WTC11 (cell line): ENCODE results near the gene LAMB4. TPM values are rescaled to one million over a fixed set of nuclear protein-coding genes. Genes with fewer than 3 reads are reported as not detected.

Experiments used
- ATAC-seq: fragments of 200-7000 bp; cut with Tn5 transposase; 2 replicates; pipeline ENCODE4 v1.10.0; 2021; ENCODE audit warnings: mild to moderate bottlenecking, moderate library complexity
- CTCF ChIA-PET: fragments of 300-600 bp; sonication (Branson Sonifier 250); formaldehyde crosslinking; loops from one replicate; lab custom pipeline; 2021; ENCODE audit warnings: antibody characterized with exemption; lab: Charles Lee
- POLR2A ChIA-PET: fragments of 350-600 bp; sonication (Branson Sonifier 250); formaldehyde crosslinking; loops from one replicate; lab custom pipeline; 2021; ENCODE audit warnings: antibody characterized with exemption; lab: Charles Lee
- DNase-seq: peaks from one replicate; pipeline ENCODE4 v3.0.0; 2021; ENCODE audit warnings: low spot score
- H3K27ac Mint-ChIP-seq: 2 replicates; pipeline ENCODE4 v1.8.0; 2021; ENCODE audit warnings: mixed read lengths
- H3K27me3 Mint-ChIP-seq: 2 replicates; pipeline ENCODE4 v1.8.0; 2021; ENCODE audit warnings: low read depth, mild to moderate bottlenecking, moderate library complexity, mixed read lengths
- H3K36me3 Mint-ChIP-seq: 2 replicates; pipeline ENCODE4 v1.8.0; 2021; ENCODE audit warnings: mixed read lengths
- H3K4me1 Mint-ChIP-seq: 2 replicates; pipeline ENCODE4 v1.8.0; 2022; ENCODE audit warnings: mixed read lengths
- H3K4me3 Mint-ChIP-seq: 2 replicates; pipeline ENCODE4 v1.8.0; 2021; ENCODE audit warnings: mild to moderate bottlenecking, moderate library complexity, mixed read lengths
- H3K9me3 Mint-ChIP-seq: 2 replicates; pipeline ENCODE4 v1.8.0; 2021; ENCODE audit warnings: mixed read lengths
- CBFB ChIP-seq: sonication (generic); formaldehyde crosslinking; IDR thresholded peaks from 2 replicates; pipeline ENCODE4 v1.8.1; 2022; ENCODE audit warnings: mild to moderate bottlenecking, low read depth, missing genetic modification reagents
- JAZF1 ChIP-seq: fragments of 250-450 bp; sonication (Bioruptor Pico); IDR thresholded peaks from 2 replicates; pipeline ENCODE4 v1.9.0; 2021; ENCODE audit warnings: moderate library complexity, mild to moderate bottlenecking, inconsistent platforms
- NFYB ChIP-seq: sonication (generic); formaldehyde crosslinking; conservative IDR thresholded peaks from 2 replicates; pipeline ENCODE4 v1.8.0; 2022; ENCODE audit warnings: low read depth, missing genetic modification reagents
- NR2C2 ChIP-seq: sonication (generic); formaldehyde crosslinking; IDR thresholded peaks from 2 replicates; pipeline ENCODE4 v1.8.0; 2022; ENCODE audit warnings: mild to moderate bottlenecking, missing genetic modification reagents
- NR3C1 ChIP-seq: sonication (generic); formaldehyde crosslinking; conservative IDR thresholded peaks from 2 replicates; pipeline ENCODE4 v1.8.1; 2023; ENCODE audit warnings: low read depth, mild to moderate bottlenecking, missing genetic modification reagents
- PRRX2 ChIP-seq: fragments of 250-450 bp; sonication (Bioruptor Pico); IDR thresholded peaks from 2 replicates; pipeline ENCODE4 v1.8.0; 2021; ENCODE audit warnings: mild to moderate bottlenecking
- SMAD4 ChIP-seq: sonication (generic); formaldehyde crosslinking; IDR thresholded peaks from 2 replicates; pipeline ENCODE4 v1.8.0; 2022; ENCODE audit warnings: mild to moderate bottlenecking, missing genetic modification reagents
- ZNF138 ChIP-seq: sonication (generic); formaldehyde crosslinking; conservative IDR thresholded peaks from 2 replicates; pipeline ENCODE4 v1.8.1; 2022; ENCODE audit warnings: mild to moderate bottlenecking, moderate library complexity, missing genetic modification reagents
- total RNA-seq: library from RNA; stranded (reverse); gene quantifications from 3 replicates; pipeline ENCODE4 v1.2.3, GENCODE V29; 2021
- TF ChIP-seq, protein P1 (sequence below): sonication (generic); formaldehyde crosslinking; IDR thresholded peaks from 2 replicates; pipeline ENCODE4 v1.8.0; 2023; ENCODE audit warnings: mild to moderate bottlenecking, missing genetic modification reagents
- TF ChIP-seq, protein P2 (sequence below): sonication (generic); formaldehyde crosslinking; IDR thresholded peaks from 2 replicates; pipeline ENCODE4 v1.8.0; 2022; ENCODE audit warnings: mild to moderate bottlenecking, missing genetic modification reagents
- TF ChIP-seq, protein P3 (sequence below): sonication (generic); formaldehyde crosslinking; IDR thresholded peaks from 2 replicates; pipeline ENCODE4 v1.8.1; 2022; ENCODE audit warnings: mild to moderate bottlenecking, moderate library complexity, missing genetic modification reagents
- TF ChIP-seq, protein P4 (sequence below): fragments of 200-600 bp; IDR thresholded peaks from 2 replicates; pipeline ENCODE4 v1.8.0; 2022; ENCODE audit warnings: antibody characterized with exemption
- TF ChIP-seq, protein P5 (sequence below): sonication (generic); formaldehyde crosslinking; IDR thresholded peaks from 2 replicates; pipeline ENCODE4 v1.8.1; 2022; ENCODE audit warnings: missing genetic modification reagents, borderline replicate concordance
- TF ChIP-seq, protein P6 (sequence below): sonication (generic); formaldehyde crosslinking; IDR thresholded peaks from 2 replicates; pipeline ENCODE4 v1.8.1; 2023; ENCODE audit warnings: mild to moderate bottlenecking, missing genetic modification reagents, moderate library complexity

Gene LAMB4
- total RNA-seq, 1 experiment from 2014 or later, result not detected

DNA sequence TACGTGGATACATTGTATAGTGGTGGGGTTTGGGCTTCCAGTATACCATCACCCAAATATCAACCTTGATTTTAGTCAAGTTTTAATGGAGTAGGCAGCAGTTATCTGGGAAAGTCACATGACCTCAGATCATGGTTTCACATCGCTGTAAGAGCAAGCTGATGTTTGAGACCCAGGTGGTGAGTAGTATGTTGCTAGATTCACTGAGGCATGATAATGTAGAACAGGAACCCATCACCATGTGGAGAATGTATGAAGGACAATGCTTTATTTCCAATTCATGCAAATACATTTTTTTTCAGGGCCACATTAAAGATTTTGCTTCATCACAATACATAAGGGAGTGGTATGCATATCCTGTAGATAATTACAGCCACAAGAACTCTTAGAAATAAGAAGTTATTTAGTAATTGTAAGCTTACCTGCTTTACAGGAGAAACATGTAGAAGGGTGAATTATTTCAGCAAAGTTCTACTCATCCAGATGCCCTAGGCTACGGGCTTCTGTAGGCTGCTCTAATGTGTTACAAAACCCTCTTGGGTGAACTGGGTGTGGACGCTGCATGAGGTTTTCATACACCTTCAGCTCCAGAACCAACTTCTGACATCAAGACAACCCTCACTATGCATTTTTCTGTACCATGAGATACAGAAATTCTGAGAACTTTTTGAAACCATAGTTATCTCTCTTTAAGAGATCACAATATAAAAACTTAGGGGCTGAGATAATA is 27.6 kb upstream of the LAMB4 start:
- H3K4me3 Mint-ChIP-seq, result no peak overlapping the region
- CTCF ChIA-PET, result interaction anchor here (1.0 kb wide), 1 partner anchor 12 kb away, joined by 3 read pairs; no protein-coding TSS in a partner anchor
- no peaks in the 10 kb centered on the region for H3K36me3 Mint-ChIP-seq
- ATAC-seq (no peak), DNase-seq (no peak)
- no peak overlapping the region for H3K27ac Mint-ChIP-seq
- TF ChIP-seq JAZF1 (CRISPR knock-in tag), result no peak
- TF ChIP-seq, protein P1, sequence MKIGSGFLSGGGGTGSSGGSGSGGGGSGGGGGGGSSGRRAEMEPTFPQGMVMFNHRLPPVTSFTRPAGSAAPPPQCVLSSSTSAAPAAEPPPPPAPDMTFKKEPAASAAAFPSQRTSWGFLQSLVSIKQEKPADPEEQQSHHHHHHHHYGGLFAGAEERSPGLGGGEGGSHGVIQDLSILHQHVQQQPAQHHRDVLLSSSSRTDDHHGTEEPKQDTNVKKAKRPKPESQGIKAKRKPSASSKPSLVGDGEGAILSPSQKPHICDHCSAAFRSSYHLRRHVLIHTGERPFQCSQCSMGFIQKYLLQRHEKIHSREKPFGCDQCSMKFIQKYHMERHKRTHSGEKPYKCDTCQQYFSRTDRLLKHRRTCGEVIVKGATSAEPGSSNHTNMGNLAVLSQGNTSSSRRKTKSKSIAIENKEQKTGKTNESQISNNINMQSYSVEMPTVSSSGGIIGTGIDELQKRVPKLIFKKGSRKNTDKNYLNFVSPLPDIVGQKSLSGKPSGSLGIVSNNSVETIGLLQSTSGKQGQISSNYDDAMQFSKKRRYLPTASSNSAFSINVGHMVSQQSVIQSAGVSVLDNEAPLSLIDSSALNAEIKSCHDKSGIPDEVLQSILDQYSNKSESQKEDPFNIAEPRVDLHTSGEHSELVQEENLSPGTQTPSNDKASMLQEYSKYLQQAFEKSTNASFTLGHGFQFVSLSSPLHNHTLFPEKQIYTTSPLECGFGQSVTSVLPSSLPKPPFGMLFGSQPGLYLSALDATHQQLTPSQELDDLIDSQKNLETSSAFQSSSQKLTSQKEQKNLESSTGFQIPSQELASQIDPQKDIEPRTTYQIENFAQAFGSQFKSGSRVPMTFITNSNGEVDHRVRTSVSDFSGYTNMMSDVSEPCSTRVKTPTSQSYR (CRISPR knock-in tag), result no peak
- TF ChIP-seq, protein P2, sequence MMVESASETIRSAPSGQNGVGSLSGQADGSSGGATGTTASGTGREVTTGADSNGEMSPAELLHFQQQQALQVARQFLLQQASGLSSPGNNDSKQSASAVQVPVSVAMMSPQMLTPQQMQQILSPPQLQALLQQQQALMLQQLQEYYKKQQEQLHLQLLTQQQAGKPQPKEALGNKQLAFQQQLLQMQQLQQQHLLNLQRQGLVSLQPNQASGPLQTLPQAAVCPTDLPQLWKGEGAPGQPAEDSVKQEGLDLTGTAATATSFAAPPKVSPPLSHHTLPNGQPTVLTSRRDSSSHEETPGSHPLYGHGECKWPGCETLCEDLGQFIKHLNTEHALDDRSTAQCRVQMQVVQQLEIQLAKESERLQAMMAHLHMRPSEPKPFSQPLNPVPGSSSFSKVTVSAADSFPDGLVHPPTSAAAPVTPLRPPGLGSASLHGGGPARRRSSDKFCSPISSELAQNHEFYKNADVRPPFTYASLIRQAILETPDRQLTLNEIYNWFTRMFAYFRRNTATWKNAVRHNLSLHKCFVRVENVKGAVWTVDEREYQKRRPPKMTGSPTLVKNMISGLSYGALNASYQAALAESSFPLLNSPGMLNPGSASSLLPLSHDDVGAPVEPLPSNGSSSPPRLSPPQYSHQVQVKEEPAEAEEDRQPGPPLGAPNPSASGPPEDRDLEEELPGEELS (CRISPR knock-in tag), result no peak
- TF ChIP-seq, protein P3, sequence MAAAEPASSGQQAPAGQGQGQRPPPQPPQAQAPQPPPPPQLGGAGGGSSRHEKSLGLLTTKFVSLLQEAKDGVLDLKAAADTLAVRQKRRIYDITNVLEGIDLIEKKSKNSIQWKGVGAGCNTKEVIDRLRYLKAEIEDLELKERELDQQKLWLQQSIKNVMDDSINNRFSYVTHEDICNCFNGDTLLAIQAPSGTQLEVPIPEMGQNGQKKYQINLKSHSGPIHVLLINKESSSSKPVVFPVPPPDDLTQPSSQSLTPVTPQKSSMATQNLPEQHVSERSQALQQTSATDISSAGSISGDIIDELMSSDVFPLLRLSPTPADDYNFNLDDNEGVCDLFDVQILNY (CRISPR knock-in tag), result no peak
- no peak for TF ChIP-seq CBFB (CRISPR knock-in tag)
- TF ChIP-seq, protein P4, sequence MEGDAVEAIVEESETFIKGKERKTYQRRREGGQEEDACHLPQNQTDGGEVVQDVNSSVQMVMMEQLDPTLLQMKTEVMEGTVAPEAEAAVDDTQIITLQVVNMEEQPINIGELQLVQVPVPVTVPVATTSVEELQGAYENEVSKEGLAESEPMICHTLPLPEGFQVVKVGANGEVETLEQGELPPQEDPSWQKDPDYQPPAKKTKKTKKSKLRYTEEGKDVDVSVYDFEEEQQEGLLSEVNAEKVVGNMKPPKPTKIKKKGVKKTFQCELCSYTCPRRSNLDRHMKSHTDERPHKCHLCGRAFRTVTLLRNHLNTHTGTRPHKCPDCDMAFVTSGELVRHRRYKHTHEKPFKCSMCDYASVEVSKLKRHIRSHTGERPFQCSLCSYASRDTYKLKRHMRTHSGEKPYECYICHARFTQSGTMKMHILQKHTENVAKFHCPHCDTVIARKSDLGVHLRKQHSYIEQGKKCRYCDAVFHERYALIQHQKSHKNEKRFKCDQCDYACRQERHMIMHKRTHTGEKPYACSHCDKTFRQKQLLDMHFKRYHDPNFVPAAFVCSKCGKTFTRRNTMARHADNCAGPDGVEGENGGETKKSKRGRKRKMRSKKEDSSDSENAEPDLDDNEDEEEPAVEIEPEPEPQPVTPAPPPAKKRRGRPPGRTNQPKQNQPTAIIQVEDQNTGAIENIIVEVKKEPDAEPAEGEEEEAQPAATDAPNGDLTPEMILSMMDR, result no peak
- TF ChIP-seq, protein P5, sequence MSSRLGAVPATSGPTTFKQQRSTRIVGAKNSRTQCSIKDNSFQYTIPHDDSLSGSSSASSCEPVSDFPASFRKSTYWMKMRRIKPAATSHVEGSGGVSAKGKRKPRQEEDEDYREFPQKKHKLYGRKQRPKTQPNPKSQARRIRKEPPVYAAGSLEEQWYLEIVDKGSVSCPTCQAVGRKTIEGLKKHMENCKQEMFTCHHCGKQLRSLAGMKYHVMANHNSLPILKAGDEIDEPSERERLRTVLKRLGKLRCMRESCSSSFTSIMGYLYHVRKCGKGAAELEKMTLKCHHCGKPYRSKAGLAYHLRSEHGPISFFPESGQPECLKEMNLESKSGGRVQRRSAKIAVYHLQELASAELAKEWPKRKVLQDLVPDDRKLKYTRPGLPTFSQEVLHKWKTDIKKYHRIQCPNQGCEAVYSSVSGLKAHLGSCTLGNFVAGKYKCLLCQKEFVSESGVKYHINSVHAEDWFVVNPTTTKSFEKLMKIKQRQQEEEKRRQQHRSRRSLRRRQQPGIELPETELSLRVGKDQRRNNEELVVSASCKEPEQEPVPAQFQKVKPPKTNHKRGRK (CRISPR knock-in tag), result no peak
- no peak for TF ChIP-seq NFYB (CRISPR knock-in tag)
- no peak for TF ChIP-seq ZNF138 (CRISPR knock-in tag)
- TF ChIP-seq NR3C1 (CRISPR knock-in tag), result no peak
- TF ChIP-seq PRRX2 (CRISPR knock-in tag), result no peak
- TF ChIP-seq SMAD4 (CRISPR knock-in tag), result no peak
- TF ChIP-seq NR2C2 (CRISPR knock-in tag), result no peak
- TF ChIP-seq, protein P6, sequence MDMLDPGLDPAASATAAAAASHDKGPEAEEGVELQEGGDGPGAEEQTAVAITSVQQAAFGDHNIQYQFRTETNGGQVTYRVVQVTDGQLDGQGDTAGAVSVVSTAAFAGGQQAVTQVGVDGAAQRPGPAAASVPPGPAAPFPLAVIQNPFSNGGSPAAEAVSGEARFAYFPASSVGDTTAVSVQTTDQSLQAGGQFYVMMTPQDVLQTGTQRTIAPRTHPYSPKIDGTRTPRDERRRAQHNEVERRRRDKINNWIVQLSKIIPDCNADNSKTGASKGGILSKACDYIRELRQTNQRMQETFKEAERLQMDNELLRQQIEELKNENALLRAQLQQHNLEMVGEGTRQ, result no peak
- H3K9me3 Mint-ChIP-seq, result no peaks in the 10 kb centered on the region
- no peaks in the 10 kb centered on the region for H3K27me3 Mint-ChIP-seq
- H3K4me1 Mint-ChIP-seq, result no peaks in the 10 kb centered on the region
- POLR2A ChIA-PET, result no interaction called here
